Amygdala (tissue), 56 donors: ENCODE data around the gene TASOR2.

Source experiments
- DNase-seq, 56 donors: peaks; one replicate each; lab custom pipeline; 2025; lab: John Stamatoyannopoulos, UW

The TASOR2 gene

GRCh38 chr10:5654218-5654755 lies 30.4 kb upstream of the TASOR2 start:
- no peak for DNase-seq

GRCh38 chr10:5655121-5655520 lies 29.5 kb upstream of the TASOR2 start:
- DNase-seq: no peak

DNA sequence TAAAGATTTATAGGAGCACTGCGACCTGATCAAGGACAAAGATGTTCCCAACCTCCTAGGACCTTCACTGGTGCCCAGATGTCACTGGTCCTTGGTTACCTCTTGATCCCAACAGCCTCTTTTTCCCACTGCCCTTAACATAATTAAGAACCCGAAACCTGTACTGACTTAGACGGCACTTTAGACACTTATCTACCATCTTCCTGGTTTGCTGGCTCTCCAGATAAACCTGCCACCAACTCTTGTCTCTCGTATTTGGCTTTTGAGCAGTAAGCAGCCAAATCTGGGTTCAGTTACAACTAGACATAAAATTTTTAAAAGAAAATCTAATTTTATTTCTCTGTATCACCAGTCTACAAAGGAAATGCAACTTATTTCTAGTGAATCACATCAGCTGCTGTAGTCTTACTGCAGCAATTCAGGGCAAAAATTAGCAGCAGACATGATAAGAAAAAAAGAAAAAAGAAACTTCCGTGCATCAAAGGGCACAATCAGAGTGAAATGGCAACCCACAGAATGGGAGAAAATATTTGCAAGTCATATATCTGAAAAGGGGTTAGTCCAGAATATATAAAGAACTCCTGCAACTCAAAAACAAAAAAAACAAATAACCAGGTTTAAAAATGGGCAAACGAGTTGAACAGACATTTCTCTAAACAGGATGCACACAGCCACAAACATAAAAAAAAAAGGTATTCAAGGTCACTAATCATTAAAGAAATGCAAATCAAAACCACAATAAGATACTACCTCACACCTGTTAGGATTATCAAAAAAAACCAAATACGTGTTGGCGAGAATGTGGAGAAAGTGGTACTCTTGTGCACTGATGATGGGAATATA lies 27.7 kb upstream of the TASOR2 start:
- no peak for DNase-seq

- DNase-seq: no peak
Measured at GRCh38 chr10:5658871-5659618, 25.6 kb upstream of the TASOR2 start.

DNA sequence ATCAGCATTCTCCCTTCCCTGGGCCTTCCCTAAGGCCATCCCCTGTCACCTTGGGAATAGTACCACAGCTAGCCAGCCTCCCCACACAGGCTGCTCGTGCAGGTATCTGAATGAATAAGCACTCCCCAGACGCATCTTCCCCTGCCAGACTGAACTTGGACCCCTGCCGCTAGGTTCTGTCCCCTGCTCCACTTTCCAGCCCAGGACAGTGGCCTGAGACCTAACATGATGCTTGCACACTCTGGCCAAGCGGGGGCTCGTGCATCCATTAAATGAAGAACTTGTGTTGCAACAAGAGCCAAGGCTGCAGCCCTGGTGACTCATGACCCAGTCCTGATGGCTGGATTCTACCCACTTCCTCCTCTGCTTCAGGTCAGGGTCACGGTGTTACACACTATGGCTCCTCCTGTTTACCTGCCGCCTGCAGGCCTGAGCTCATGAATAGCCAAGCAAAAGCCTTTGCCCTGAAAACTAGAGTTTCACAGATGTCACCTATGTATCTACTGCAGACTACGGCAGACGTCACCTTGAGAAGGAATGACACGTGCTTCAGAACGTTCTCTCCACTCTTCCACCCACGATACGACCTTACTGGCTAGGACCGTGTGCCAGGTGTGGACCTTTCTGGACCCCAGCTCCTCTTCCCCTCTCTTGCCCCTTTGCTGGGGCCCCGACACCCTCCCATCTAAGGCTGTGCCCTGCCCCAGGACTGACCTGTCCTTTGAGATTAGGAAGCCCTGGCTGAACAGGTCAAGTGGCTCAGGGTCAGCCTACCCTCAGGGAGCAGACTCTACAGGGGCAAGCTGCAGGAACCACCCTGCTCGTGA lies 24.7 kb upstream of the TASOR2 start:
- DNase-seq: no peak

GRCh38 chr10:5661043-5661442 lies 23.6 kb upstream of the TASOR2 start:
- peak in 1 of 56 donors; percentile 12 for DNase-seq

DNA sequence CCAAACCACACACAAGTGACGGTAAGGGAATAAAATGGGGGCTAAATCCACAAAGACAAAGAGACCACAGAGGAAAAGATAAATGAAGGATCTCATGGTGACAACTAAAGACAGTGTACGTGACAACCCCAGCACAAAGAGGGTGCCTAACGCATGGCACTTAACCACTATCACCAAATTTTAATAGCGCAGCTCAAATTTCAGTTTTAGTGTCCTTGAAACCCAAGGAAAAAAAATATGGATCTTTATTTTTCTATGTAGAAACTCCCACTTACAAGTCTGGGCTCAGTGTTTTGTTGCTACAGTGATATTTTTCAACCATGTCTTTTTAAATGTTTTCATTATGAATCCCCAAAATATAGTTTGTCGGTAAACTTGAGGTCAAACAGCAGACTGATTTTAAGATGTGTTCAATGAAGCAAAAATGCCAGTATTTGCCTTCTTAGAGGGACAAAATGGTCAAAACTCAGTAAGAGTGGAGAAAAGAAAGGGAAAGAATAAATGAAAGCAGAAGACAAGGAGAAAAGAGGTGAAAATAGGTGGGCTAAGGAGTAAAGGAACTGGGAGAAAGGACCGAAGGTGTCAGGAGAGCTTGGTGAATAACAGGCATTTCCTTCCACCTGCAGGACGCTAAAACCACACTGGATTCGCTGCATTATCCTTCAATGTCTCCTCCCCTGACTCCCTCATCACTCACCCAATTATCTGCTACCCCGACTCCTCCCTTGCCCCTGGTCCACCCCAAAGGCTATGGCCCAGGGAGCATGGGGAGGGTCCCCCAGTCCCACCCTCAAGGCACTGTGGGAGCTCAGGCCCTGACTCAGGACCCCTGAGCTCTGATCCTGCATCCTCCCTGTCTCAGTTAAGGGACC lies 21.7 kb upstream of the TASOR2 start:
- DNase-seq: no peak

DNA sequence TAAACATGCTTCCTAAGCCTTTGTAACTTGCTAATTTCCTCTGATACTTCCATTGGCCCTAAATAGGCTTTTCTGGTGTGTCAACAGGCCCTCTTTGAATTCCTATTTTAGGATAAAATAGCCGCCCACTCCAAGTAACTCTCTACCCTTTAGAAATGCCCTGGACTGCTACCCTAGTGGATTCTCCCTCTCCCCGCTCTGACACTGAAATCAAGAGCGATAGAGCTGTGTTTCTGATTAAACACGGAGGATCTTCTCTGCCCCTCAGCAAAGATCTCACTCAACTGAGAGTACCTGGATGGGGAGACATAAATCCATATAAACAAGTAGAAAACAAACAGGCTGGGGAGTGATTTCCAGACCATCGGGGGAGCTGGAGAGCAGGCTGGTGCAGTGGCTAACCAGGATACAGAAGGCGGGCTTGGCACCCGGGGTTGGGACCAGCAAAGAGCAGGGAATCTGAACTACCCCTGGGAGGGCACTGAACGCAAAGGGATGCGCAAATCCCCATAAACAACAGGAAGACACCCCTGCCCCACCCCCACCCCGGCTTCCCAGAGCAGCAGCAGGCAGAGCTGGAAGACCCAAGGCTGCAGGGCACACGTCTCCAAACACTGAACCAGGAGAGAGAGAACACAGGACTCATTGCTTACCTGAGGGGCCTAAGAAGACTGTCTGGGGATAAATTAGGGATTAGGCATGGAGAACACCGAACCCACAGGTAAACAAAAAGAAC lies 20.8 kb upstream of the TASOR2 start:
- DNase-seq: no peak

- DNase-seq: no peak
Measured at GRCh38 chr10:5665373-5666007, 19.1 kb upstream of the TASOR2 start.

- DNase-seq: peak in 46 of 56 donors; percentile 7 to 81 (median 43)
Measured at GRCh38 chr10:5666008-5666840, 18.4 kb upstream of the TASOR2 start, which contains the start of gene ASB13. Gene ASB13 (minus strand): TSS chr10:5666595. CDS start chr10:5666551, 44 bp downstream.

DNA sequence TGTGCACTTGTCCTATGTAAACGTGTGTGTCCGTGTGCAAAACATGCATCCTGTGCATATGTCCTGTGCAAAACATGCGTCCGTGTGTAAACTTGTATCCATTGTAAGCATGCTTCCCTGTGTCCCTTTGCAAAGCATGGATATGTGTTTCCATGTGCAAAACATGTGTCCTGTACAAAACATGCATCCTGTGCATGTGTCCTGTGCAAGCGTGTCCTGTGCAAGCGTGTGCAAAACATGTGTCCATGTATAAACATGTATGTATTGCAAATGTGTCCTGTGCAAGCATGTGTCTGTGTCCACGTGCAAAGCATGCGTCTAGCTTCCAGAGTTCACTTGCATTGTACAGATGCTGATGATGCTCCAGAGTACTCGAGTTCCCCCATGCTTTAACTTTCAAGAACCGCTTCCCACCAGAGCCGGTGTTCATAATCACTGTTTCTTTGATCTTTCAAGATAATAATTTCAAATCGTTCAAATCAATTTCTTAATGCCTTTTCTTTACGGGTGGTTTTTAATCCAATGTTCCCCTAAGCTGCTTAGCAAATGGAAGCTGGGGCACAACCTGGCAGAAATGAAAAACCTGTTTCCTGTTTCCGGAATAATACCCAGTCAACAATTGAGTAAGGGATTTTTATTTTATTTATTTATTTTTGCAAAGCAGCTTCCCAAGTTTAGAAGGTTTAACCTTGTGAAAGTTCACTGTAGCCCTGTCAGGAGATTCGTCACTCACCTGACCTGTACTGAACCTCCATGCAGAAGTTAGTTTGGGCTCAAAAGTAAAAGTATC lies 17.6 kb upstream of the TASOR2 start:
- no peak for DNase-seq

- no peak for DNase-seq
Measured at GRCh38 chr10:5668429-5668828, 16.2 kb upstream of the TASOR2 start.

GRCh38 chr10:5669604-5670003 lies 15.0 kb upstream of the TASOR2 start:
- DNase-seq: no peak

- DNase-seq: no peak
Measured at GRCh38 chr10:5670662-5671375, 13.8 kb upstream of the TASOR2 start.

DNA sequence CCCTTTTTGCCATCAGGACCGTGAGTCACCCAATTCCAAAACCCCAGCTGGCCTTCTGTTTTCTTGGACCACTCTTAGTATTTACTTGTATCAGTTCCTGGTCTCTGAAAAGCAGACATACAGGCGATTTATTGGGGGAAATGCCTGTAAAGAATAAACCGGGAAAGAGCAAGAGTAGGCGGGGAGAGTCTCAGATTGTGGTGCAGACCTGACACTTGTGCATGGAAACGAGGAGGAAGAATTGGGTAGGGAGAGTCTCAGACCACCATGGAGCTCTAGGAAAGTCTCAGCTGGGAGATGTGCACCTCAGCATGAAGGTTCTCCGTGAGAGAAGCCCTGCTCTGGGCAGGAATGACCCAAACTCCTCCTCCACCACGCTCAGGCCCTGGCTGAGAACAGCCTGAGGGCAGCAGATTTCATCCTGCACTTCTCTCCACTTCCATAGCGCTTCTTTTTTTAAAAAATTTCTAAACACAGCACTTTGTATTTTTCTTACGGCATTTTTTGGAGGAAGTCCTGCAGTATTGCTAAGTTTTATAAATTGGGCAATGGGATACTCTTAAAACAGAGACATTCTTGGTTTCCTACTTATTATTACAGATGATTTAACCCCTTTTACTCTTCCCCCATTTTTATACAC lies 6.1 kb upstream of the TASOR2 start:
- no peak for DNase-seq
